Spleen (tissue), 7 donors: ENCODE measurements around the gene RTN3.
A peak's percentile ranks its signal among the peaks of the same experiment; 100 is the strongest.

Experiments used
- POLR2A ChIP-seq, 3 donors: fragments of 450-650 bp; IDR thresholded peaks; one replicate each; pipeline ENCODE4 v1.5.1; 2017; ENCODE audit warnings: antibody characterized with exemption in 3 of 3, mild to moderate bottlenecking in 1 of 3
- POLR2AphosphoS5 ChIP-seq, 3 donors: sonication (generic); formaldehyde crosslinking; IDR thresholded peaks; one replicate each; pipeline ENCODE4 v1.5.1; 2017; ENCODE audit warnings: antibody characterized with exemption in 3 of 3
- TF ChIP-seq, protein P1 (sequence below), 11 experiments: fragments of 200-600 bp in 7 of 11; fragments of 450-650 bp in 4 of 11; sonication (generic) in 4 of 11; IDR thresholded peaks in 8 of 11; conservative IDR thresholded peaks in 3 of 11; 1 replicate in 7 of 11; 2 replicates in 4 of 11; pipeline versions ENCODE4 v1.4.0 to v1.8.0; 2016 to 2021; ENCODE audit warnings: antibody characterized with exemption in 11 of 11, inconsistent platforms in 4 of 11, mild to moderate bottlenecking in 1 of 11
- donor health status: DM: no; HTN: no; CAD: no; lungs with moderate emphysema.
- donor health status: DM: no; HTN: no; CAD: no.
- donor health status: DM: no; HTN: no; CAD: no.

DNA sequence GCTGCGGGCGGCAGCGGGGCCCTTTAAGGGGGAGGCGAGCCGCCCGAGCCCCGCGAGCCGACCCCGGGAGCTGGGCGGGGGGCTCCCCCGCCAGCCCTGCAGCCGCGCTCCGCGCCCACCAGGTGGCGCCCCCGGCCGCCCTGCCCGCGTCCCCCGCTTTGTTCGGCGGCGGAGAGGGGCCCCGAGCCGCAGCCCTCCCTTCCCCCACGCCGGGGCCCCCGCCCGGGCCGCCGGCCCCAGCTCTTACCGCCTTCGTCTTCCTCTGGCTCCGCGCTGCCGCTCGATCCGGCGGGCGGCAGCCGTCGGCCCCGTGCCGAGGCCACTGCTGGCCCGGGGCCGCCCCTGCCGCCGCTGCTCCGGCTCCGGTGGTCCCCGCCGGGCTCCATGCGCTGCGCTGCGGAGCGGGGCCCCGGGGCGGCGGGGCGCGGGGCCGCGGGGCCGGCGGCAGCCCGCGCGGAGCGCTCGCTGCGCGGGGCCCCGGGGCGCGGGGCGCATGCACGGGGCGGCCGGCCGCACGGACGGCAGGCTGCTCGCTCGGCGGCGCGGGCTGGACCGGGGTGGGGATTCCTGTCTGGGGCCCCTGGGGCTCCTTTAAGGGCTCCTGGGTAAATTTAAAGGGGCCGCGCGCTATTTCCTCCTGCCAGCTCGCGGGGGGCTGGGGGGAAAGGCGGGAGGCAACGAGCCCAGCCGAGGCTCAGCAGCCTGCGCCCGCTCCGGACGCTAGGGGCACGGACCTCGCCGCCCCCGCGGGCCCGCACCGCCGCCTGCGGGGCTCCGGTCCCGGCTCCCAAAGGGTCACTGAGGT is 87.1 kb downstream of the RTN3 start, which contains the start of gene ZFTA:
- TF ChIP-seq, protein P1, sequence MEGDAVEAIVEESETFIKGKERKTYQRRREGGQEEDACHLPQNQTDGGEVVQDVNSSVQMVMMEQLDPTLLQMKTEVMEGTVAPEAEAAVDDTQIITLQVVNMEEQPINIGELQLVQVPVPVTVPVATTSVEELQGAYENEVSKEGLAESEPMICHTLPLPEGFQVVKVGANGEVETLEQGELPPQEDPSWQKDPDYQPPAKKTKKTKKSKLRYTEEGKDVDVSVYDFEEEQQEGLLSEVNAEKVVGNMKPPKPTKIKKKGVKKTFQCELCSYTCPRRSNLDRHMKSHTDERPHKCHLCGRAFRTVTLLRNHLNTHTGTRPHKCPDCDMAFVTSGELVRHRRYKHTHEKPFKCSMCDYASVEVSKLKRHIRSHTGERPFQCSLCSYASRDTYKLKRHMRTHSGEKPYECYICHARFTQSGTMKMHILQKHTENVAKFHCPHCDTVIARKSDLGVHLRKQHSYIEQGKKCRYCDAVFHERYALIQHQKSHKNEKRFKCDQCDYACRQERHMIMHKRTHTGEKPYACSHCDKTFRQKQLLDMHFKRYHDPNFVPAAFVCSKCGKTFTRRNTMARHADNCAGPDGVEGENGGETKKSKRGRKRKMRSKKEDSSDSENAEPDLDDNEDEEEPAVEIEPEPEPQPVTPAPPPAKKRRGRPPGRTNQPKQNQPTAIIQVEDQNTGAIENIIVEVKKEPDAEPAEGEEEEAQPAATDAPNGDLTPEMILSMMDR (IDR thresholded peaks at IDR 0.05 in 8 of 11, conservative IDR thresholded peaks at IDR 0.05 in 3 of 11) = peak in 7 of 11 experiments; percentile 32 to 93 (median 79)
- no peak for TF ChIP-seq POLR2A (IDR thresholded peaks at IDR 0.05)
- TF ChIP-seq POLR2AphosphoS5 (IDR thresholded peaks at IDR 0.05) = peak in 1 of 3 donors; percentile 38
